ENCODE data around the gene MBD5.

- TF ChIP-seq, protein P1, sequence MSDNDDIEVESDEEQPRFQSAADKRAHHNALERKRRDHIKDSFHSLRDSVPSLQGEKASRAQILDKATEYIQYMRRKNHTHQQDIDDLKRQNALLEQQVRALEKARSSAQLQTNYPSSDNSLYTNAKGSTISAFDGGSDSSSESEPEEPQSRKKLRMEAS (IDR thresholded peaks at IDR 0.05) = no peak
- TF ChIP-seq TAF1 (IDR thresholded peaks at IDR 0.05; ENCODE audit: low read depth) (no peak), CREB1 (IDR thresholded peaks at IDR 0.05; ENCODE audit: low read depth) (no peak), CEBPB (IDR thresholded peaks at IDR 0.05) (no peak), ZBTB7A (IDR thresholded peaks at IDR 0.05; ENCODE audit: low read depth) (no peak), USF1 (IDR thresholded peaks at IDR 0.05) (no peak)
Measured at GRCh38 chr2:148525130-148525529, 504.2 kb downstream of the MBD5 start.
